Endothelial cell (in vitro differentiated cells): ENCODE data around the gene JHY. TPM values are rescaled to one million over a fixed set of nuclear protein-coding genes. Genes with fewer than 3 reads are reported as not detected.

ENCODE experiments used
- DNase-seq: peaks from one replicate; pipeline ENCODE4 v3.0.0; 2021; ENCODE audit warnings: low spot score
- H3K27ac Mint-ChIP-seq: one replicate; pipeline ENCODE4 v1.8.0; 2021; ENCODE audit warnings: mixed read lengths, inconsistent platforms; ENCODE audit not compliant: unreplicated experiment
- H3K27me3 Mint-ChIP-seq: one replicate; pipeline ENCODE4 v1.8.0; 2021; ENCODE audit warnings: mild to moderate bottlenecking, moderate library complexity, mixed read lengths, inconsistent platforms; ENCODE audit not compliant: unreplicated experiment
- H3K36me3 Mint-ChIP-seq: one replicate; pipeline ENCODE4 v1.8.0; 2021; ENCODE audit warnings: mild to moderate bottlenecking, low read depth, mixed read lengths, inconsistent platforms; ENCODE audit not compliant: unreplicated experiment
- H3K4me1 Mint-ChIP-seq: one replicate; pipeline ENCODE4 v1.8.0; 2021; ENCODE audit warnings: mild to moderate bottlenecking, mixed read lengths, inconsistent platforms; ENCODE audit not compliant: unreplicated experiment
- H3K4me3 Mint-ChIP-seq: one replicate; pipeline ENCODE4 v1.8.0; 2021; ENCODE audit warnings: mild to moderate bottlenecking, mixed read lengths, inconsistent platforms; ENCODE audit not compliant: unreplicated experiment
- H3K9me3 Mint-ChIP-seq: one replicate; pipeline ENCODE4 v1.8.0; 2021; ENCODE audit warnings: mixed read lengths, inconsistent platforms; ENCODE audit not compliant: unreplicated experiment
- total RNA-seq: library from RNA; stranded (reverse); fragmentation: NEBNext Ultra II Directional; extraction: Animal tissue kit (Norgen Biotek cat#: 25700); gene quantifications from one replicate; pipeline ENCODE4 v1.2.1, GENCODE V29; 2021; ENCODE audit not compliant: unreplicated experiment
- TF ChIP-seq, protein P1 (sequence below): fragments of 200-600 bp; sonication (generic); IDR thresholded peaks from one replicate; pipeline ENCODE4 v1.5.0; 2021; ENCODE audit warnings: antibody characterized with exemption; ENCODE audit not compliant: unreplicated experiment

JHY gene
- total RNA-seq, 1 donor from 2014 or later = 2.8 TPM

DNA sequence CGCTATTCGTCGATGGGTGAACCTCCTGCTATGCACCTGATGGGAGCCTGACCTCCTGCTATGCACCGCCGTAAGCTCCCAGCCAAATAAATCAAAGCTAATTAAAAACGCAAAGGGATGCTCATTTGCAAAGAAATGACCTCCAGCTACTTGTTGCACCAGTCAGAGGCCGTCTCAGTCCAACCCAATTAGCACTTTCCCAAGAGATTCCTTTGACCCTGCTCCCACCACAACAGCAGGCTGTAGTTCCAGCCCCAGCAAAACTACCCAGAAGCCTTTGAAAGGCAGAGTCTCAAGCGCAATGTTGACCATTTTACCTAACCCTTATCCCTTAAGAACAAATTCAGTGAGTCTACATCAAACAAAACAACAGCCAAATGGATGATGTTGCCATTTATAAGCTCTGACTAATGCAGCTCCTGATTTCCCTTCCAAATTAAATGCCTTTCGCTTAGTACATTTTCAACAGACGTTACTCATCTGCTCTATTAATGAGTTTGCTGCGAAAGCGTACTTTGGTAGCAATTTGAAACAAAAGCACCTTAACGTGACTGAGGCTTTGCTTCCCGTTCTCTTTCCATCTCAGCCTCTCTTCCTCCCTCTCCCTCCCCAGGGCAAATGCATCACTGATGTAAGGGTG is 116.3 kb downstream of the JHY start:
- Mint-ChIP-seq H3K27ac (no peak overlapping the region), H3K4me1 (no peaks in the 10 kb centered on the region), H3K27me3 (no peaks in the 10 kb centered on the region), H3K9me3 (no peaks in the 10 kb centered on the region), H3K4me3 (no peak overlapping the region), H3K36me3 (no peaks in the 10 kb centered on the region)
- DNase-seq = no peak
- TF ChIP-seq, protein P1, sequence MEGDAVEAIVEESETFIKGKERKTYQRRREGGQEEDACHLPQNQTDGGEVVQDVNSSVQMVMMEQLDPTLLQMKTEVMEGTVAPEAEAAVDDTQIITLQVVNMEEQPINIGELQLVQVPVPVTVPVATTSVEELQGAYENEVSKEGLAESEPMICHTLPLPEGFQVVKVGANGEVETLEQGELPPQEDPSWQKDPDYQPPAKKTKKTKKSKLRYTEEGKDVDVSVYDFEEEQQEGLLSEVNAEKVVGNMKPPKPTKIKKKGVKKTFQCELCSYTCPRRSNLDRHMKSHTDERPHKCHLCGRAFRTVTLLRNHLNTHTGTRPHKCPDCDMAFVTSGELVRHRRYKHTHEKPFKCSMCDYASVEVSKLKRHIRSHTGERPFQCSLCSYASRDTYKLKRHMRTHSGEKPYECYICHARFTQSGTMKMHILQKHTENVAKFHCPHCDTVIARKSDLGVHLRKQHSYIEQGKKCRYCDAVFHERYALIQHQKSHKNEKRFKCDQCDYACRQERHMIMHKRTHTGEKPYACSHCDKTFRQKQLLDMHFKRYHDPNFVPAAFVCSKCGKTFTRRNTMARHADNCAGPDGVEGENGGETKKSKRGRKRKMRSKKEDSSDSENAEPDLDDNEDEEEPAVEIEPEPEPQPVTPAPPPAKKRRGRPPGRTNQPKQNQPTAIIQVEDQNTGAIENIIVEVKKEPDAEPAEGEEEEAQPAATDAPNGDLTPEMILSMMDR = no peak

DNA sequence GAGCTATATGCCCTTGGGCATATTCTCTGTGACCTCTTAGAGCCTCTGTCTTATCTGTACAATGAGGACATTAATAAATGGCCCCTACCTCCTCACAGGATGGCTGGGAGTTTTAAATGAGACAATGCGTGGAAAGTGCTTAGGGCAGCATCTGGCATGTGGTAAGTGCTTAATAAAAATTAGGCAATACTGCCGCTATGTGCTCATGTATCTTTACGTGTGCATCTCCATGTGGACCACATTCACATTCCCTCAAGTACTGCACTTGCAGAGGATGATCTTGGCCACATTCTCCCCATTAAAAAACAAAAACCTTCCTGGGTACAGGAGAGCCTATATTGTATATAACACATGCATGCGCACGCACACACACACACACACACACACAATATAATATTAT is 118.2 kb downstream of the JHY start:
- no peaks in the 10 kb centered on the region for H3K36me3 Mint-ChIP-seq
- H3K4me3 Mint-ChIP-seq = no peak overlapping the region
- TF ChIP-seq, protein P1 = no peak
- no peaks in the 10 kb centered on the region for H3K9me3 Mint-ChIP-seq
- no peaks in the 10 kb centered on the region for H3K4me1 Mint-ChIP-seq
- H3K27me3 Mint-ChIP-seq = no peaks in the 10 kb centered on the region
- no peak for DNase-seq
- H3K27ac Mint-ChIP-seq = no peak overlapping the region

DNA sequence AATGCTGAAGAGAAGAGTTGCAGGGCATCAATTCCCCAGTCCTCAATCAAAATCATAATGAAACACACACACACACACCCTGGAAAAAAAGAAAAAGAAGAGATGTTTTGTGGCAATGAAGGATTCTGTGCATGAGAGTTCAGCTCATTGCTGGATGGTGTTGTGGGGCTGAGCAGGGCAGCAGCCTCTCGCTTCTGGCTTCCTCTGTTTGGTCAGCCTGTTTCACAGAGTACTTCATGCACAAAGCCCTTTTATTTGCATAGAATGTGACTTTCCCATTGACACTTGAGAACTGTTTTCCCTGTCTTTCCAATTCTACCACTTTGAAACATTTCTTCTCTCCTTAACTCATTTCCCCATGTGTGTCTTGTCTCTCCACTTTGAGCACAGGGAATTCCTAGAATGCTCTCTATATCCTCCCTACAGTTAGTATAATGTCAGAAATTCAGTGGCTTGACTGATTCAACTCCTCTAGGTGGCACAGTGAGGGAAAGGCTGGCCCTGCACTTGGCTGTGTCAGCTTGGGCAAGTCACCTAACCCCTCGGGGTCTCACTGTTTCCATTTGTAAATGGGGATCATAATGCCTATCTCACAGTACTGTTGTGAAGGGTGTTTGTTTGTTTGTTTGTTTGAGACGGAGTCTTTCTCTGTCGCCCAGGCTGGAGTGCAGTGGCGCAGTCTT is 124.4 kb downstream of the JHY start:
- no peaks in the 10 kb centered on the region for H3K36me3 Mint-ChIP-seq
- no peak for DNase-seq

More for the DNA sequence above, 124.4 kb downstream of the JHY start:
- no peaks in the 10 kb centered on the region for H3K9me3 Mint-ChIP-seq
- TF ChIP-seq, protein P1 = no peak
- no peaks in the 10 kb centered on the region for H3K4me1 Mint-ChIP-seq
- H3K27me3 Mint-ChIP-seq = no peaks in the 10 kb centered on the region
- H3K4me3 Mint-ChIP-seq = no peak overlapping the region
- H3K27ac Mint-ChIP-seq = no peak overlapping the region

Other genes with a start within 250 kb of the JHY start
- gene UBASH3B, start 227.0 kb upstream of the JHY start, total RNA-seq = 43.3 TPM
- not detected for gene CRTAM, start 44.3 kb upstream of the JHY start, total RNA-seq
- gene BSX, start 99.1 kb downstream of the JHY start, total RNA-seq = not detected
- 1,201 TPM for gene HSPA8, start 179.4 kb downstream of the JHY start, total RNA-seq